ENCODE measurements around the gene SIPA1L3.

DNA sequence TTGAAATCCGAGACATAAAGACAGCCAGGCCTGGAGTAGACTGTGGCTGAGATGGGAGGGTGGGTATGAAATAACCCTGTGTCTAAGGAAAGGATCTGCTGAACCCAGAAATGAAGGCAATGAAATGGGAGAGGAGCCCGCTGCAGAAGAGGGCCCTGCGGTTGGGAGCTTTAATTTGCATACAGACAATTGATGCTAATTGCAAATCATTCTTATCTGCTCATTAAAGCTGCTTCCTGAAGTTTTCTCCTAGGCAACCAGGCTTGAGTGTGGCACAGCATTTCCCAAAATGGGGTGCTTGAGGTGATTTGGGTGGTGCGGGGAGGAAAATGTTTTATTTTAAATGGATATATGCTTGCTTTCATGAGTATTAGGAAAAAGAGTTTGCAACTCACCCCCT, 261.6 kb downstream of the SIPA1L3 start:
- TF ChIP-seq, protein P1, sequence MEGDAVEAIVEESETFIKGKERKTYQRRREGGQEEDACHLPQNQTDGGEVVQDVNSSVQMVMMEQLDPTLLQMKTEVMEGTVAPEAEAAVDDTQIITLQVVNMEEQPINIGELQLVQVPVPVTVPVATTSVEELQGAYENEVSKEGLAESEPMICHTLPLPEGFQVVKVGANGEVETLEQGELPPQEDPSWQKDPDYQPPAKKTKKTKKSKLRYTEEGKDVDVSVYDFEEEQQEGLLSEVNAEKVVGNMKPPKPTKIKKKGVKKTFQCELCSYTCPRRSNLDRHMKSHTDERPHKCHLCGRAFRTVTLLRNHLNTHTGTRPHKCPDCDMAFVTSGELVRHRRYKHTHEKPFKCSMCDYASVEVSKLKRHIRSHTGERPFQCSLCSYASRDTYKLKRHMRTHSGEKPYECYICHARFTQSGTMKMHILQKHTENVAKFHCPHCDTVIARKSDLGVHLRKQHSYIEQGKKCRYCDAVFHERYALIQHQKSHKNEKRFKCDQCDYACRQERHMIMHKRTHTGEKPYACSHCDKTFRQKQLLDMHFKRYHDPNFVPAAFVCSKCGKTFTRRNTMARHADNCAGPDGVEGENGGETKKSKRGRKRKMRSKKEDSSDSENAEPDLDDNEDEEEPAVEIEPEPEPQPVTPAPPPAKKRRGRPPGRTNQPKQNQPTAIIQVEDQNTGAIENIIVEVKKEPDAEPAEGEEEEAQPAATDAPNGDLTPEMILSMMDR (IDR thresholded peaks at IDR 0.05 in 2 of 3, conservative IDR thresholded peaks at IDR 0.05 in 1 of 3; ENCODE audit: control insufficient read depth in 2 of 3, extremely low read depth in 1 of 3, insufficient read depth in 1 of 3, low read depth in 3 of 3, low read length in 3 of 3) = no peak
- TF ChIP-seq RAD21 (IDR thresholded peaks at IDR 0.05; ENCODE audit: insufficient read depth, low read depth, low read length) = no peak
- TF ChIP-seq CBX5 (IDR thresholded peaks at IDR 0.05; ENCODE audit: low read depth) = no peak
- TF ChIP-seq NFIC (IDR thresholded peaks at IDR 0.05; ENCODE audit: low read depth, low read length) = no peak

Measured in GM12878 (cell line).